Left ventricle myocardium inferior (tissue), 1 donor: ENCODE measurements around the gene ZSWIM5. TPM values are rescaled to one million over a fixed set of nuclear protein-coding genes. Genes with fewer than 3 reads are reported as not detected.
A peak's percentile ranks its signal among the peaks of the same experiment; 100 is the strongest.

Experiments used
- DNase-seq: peaks from one replicate; pipeline ENCODE4 v3.0.0-alpha.2; 2020
- H3K27ac ChIP-seq: fragments of 200-600 bp; replicated peaks from 2 replicates; pipeline ENCODE4 v1.8.0; 2021
- H3K27me3 ChIP-seq: fragments of 200-600 bp; 2 replicates; pipeline ENCODE4 v1.8.0; 2021; ENCODE audit warnings: low read depth
- H3K36me3 ChIP-seq: fragments of 200-600 bp; 2 replicates; pipeline ENCODE4 v1.8.0; 2021
- H3K4me1 ChIP-seq: fragments of 200-600 bp; 2 replicates; pipeline ENCODE4 v1.8.0; 2021
- H3K4me3 ChIP-seq: fragments of 200-600 bp; 2 replicates; pipeline ENCODE4 v1.8.0; 2021; ENCODE audit warnings: mild to moderate bottlenecking, moderate library complexity
- H3K9me3 ChIP-seq: fragments of 200-600 bp; replicated peaks from 2 replicates; pipeline ENCODE4 v1.8.0; 2021
- CTCF ChIP-seq: fragments of 200-600 bp; IDR thresholded peaks from 2 replicates; pipeline ENCODE4 v1.8.0; 2021; ENCODE audit warnings: antibody characterized with exemption, mild to moderate bottlenecking, borderline replicate concordance
- intact Hi-C: fragments of 100-400 bp; cut with micrococcal nuclease; formaldehyde crosslinking; loops from one replicate; pipeline ENCODE4 v1.11.0; 2022
- total RNA-seq: library from RNA; stranded (reverse); fragmentation: NEBNext Ultra II Directional; extraction: Animal tissue kit (Norgen Biotek cat#: 25700); gene quantifications from one replicate; pipeline ENCODE4 v1.2.1, GENCODE V29; 2021
- donor health status: DM: no; HTN: yes; CAD: no; lungs with severe emphysema.

The ZSWIM5 gene
- total RNA-seq, 1 donor from 2014 or later = 0.93 TPM

DNA sequence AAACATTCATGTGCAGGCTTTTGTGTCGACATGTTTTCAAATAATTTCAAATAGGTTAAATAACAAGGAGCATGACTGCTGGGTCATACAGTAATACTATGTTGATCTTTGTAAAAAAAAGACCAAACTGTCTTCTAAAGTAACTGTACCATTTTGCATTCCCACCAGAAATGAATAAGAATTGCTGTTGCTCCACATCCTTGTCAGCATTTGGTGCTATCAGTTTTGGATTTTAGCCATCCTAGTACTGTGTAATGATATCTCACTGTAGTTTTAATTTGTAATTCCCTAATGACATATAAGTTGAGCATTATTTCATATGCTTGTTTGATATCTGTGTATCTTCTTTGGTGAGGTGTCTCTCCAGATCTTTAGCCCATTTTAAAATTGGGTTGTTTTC, 182.7 kb downstream of the ZSWIM5 start:
- no peak for DNase-seq
- no peak for TF ChIP-seq CTCF
- H3K4me1 ChIP-seq = no peaks in the 10 kb centered on the region
- H3K9me3 ChIP-seq = no peaks in the 10 kb centered on the region
- no peak overlapping the region for H3K4me3 ChIP-seq
- intact Hi-C loops = no loop called here
- H3K36me3 ChIP-seq = no peaks in the 10 kb centered on the region
- no peak overlapping the region for H3K27ac ChIP-seq
- H3K27me3 ChIP-seq = no peaks in the 10 kb centered on the region

- no peak overlapping the region for H3K27ac ChIP-seq
- H3K27me3 ChIP-seq = no peaks in the 10 kb centered on the region
- TF ChIP-seq CTCF = peak; percentile 66
- H3K4me3 ChIP-seq = no peak overlapping the region
- no peak for DNase-seq
- intact Hi-C loops = loop anchor here (10.0 kb wide), 1 partner anchor 476 kb away; the partner anchor contains the start of gene TESK2
- peaks cover 12% of the 10 kb centered on the region for H3K4me1 ChIP-seq
- H3K36me3 ChIP-seq = peaks cover 9% of the 10 kb centered on the region
- no peaks in the 10 kb centered on the region for H3K9me3 ChIP-seq
Measured at GRCh38 chr1:45018599-45019230, 187.7 kb downstream of the ZSWIM5 start.

- Histone ChIP-seq H3K36me3 (peaks cover 12% of the 10 kb centered on the region), H3K4me3 (no peak overlapping the region), H3K27me3 (no peaks in the 10 kb centered on the region), H3K27ac (no peak overlapping the region), H3K4me1 (peaks cover 29% of the 10 kb centered on the region), H3K9me3 (no peaks in the 10 kb centered on the region)
- DNase-seq = no peak
- no peak for TF ChIP-seq CTCF
- intact Hi-C loops = loop anchor here (10.0 kb wide), 1 partner anchor 478 kb away; the partner anchor contains the start of gene TESK2
Measured at GRCh38 chr1:45016767-45017166, 189.6 kb downstream of the ZSWIM5 start.

DNA sequence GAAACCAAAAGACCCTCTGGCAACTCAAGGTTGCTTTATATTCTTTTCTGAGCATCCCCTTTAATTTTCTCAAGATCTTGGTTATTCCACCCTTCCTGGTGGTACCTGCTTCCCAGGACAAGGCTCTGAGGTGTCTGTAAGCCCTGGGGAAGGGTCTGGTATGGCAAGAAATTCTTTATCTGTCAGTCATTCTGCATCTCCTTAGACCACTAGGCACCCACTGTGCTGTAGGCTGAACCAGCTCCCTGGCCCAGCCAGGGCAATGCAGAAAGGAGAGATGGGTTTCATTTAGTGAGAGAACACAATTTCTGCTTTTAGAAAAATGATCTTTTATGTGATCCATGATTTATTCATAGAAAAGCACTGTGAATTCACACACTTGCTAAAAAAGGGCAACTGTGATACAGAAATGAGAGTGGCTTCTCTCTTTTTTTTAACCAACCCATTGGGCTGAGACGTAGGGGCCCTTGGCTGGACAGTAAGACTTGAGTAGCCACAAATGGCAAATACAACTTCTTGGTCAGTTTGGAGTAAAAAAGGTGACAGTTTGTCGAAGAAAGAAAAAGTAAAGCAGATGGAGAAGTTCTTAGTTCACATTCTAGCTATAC, 190.2 kb downstream of the ZSWIM5 start:
- Histone ChIP-seq H3K27ac (no peak overlapping the region), H3K4me3 (no peak overlapping the region), H3K27me3 (no peaks in the 10 kb centered on the region), H3K36me3 (peaks cover 12% of the 10 kb centered on the region), H3K4me1 (peaks cover 34% of the 10 kb centered on the region), H3K9me3 (no peaks in the 10 kb centered on the region)
- no peak for TF ChIP-seq CTCF
- no peak for DNase-seq
- intact Hi-C loops = loop anchor here (10.0 kb wide), 1 partner anchor 479 kb away; the partner anchor contains the start of gene TESK2

- TF ChIP-seq CTCF = no peak
- Histone ChIP-seq H3K4me3 (no peak overlapping the region), H3K36me3 (peaks cover 12% of the 10 kb centered on the region), H3K27me3 (no peaks in the 10 kb centered on the region), H3K9me3 (no peaks in the 10 kb centered on the region), H3K27ac (no peak overlapping the region), H3K4me1 (peaks cover 40% of the 10 kb centered on the region)
- intact Hi-C loops = loop anchor here (2.0 to 10.0 kb wide), 2 partner anchors 285 to 479 kb away; partner anchors contain the start of gene TESK2
- no peak for DNase-seq
Measured at GRCh38 chr1:45015683-45016082, 190.7 kb downstream of the ZSWIM5 start.
